ENCODE measurements around the gene TCP1. TPM values are rescaled to one million over a fixed set of nuclear protein-coding genes. Genes with fewer than 3 reads are reported as not detected.

TCP1 gene
- total and polyA plus RNA-seq, 2 experiments from 2014 or later: 130 to 166 TPM

DNA sequence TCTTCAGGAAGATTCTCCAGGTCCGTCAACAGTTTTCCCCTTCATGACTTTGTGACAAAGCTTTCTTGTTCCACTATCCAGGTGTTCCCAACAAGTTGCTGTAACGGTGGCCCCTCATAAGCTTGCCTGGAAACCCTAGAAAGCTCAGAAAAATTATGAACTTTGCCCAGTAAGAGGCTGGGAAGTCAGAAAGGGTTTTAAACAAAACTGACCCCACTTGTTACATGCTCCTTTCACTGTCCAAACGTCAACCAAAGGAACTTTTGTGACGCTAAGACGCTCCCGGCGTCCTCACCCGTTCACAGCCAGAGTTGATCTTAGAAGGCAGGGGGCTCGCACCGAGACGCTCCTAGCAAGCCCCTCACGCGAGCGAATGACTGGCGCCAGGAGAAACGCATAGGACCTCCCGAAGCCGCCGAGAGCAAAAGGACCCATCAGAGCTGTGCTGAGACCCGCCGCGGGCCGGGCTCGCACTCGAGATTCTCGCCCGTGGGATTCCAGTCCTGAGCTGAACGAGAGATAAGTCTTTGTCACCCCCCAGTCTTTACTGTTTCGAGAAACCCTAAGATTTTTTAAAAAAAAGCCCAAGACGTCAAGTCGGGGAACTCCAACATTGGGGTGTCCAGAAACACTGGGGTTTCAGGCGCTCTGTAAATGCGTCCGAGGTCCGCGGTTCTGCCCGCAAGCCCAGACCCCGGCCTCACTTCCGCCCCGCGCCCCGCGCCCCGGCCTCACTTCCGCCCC is 28.1 kb downstream of the TCP1 start:
- H3K4me2 ChIP-seq: peak overlapping the region; percentile 96
- H3K4me1 ChIP-seq (ENCODE audit: insufficient read depth): peaks cover 20% of the 10 kb centered on the region
- H3K4me3 ChIP-seq: peak overlapping the region; percentile 68
- TF ChIP-seq EZH2 (IDR thresholded peaks at IDR 0.05; ENCODE audit: borderline replicate concordance) (no peak), EZH2phosphoT487 (IDR thresholded peaks at IDR 0.05; ENCODE audit: low read depth, severe bottlenecking, unreplicated experiment) (no peak)
- TF ChIP-seq, protein P1, sequence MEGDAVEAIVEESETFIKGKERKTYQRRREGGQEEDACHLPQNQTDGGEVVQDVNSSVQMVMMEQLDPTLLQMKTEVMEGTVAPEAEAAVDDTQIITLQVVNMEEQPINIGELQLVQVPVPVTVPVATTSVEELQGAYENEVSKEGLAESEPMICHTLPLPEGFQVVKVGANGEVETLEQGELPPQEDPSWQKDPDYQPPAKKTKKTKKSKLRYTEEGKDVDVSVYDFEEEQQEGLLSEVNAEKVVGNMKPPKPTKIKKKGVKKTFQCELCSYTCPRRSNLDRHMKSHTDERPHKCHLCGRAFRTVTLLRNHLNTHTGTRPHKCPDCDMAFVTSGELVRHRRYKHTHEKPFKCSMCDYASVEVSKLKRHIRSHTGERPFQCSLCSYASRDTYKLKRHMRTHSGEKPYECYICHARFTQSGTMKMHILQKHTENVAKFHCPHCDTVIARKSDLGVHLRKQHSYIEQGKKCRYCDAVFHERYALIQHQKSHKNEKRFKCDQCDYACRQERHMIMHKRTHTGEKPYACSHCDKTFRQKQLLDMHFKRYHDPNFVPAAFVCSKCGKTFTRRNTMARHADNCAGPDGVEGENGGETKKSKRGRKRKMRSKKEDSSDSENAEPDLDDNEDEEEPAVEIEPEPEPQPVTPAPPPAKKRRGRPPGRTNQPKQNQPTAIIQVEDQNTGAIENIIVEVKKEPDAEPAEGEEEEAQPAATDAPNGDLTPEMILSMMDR (IDR thresholded peaks at IDR 0.05; ENCODE audit: poor library complexity): no peak
- H3K36me3 ChIP-seq (replicated peaks; ENCODE audit: insufficient read depth, low read depth): no peaks in the 10 kb centered on the region
- no peaks in the 10 kb centered on the region for H4K20me1 ChIP-seq (ENCODE audit: insufficient read depth, poor library complexity, severe bottlenecking)
- peak overlapping the region; percentile 92 for H2AFZ ChIP-seq
- peaks cover 41% of the 10 kb centered on the region for H3K79me2 ChIP-seq
- no peaks in the 10 kb centered on the region for H3K9me2 ChIP-seq (replicated peaks; ENCODE audit: insufficient read depth)
- H3K27ac ChIP-seq: peak overlapping the region; percentile 99
- no peaks in the 10 kb centered on the region for H3K9me3 ChIP-seq (ENCODE audit: low read depth)
- WGBS (ENCODE audit: low lambda C conversion rate, missing lambda C conversion rate): 15% methylated on average over 38 of the region's 45 CpGs
- no peaks in the 10 kb centered on the region for H3K27me3 ChIP-seq
- peak; percentile 49 for DNase-seq (ENCODE audit: low spot score)

DNA sequence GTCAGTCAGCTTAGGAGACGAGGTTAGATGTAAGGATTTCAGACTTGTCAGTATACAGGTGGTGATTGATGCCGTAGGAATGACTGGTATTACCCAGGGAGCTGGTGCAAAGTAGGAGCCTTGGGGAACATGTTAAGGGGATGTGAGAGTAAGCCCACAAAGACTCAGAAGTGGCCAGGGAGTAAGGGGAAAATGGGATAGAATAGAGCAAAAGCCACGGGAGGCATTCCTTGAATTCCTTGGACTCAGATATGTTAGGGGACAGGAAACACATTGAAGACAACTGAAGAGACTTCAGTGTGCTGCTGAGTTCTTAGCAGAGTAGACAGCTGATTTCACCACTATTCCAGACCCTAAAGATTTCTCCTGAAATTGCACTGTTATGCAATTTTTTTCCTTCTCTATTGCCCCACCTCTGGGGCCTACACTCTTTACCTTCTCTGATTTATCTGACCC is 28.8 kb downstream of the TCP1 start:
- Histone ChIP-seq H3K79me2 (peaks cover 38% of the 10 kb centered on the region), H2AFZ (peak overlapping the region; percentile 92), H3K4me1 (ENCODE audit: insufficient read depth) (peaks cover 20% of the 10 kb centered on the region), H4K20me1 (ENCODE audit: insufficient read depth, poor library complexity, severe bottlenecking) (no peaks in the 10 kb centered on the region), H3K27ac (peak overlapping the region; percentile 99), H3K4me2 (peak overlapping the region; percentile 96), H3K9me2 (replicated peaks; ENCODE audit: insufficient read depth) (no peaks in the 10 kb centered on the region), H3K4me3 (peak overlapping the region; percentile 68), H3K9me3 (ENCODE audit: low read depth) (no peaks in the 10 kb centered on the region), H3K36me3 (replicated peaks; ENCODE audit: insufficient read depth, low read depth) (no peaks in the 10 kb centered on the region), H3K27me3 (no peaks in the 10 kb centered on the region)
- TF ChIP-seq EZH2 (IDR thresholded peaks at IDR 0.05; ENCODE audit: borderline replicate concordance) (no peak), EZH2phosphoT487 (IDR thresholded peaks at IDR 0.05; ENCODE audit: low read depth, severe bottlenecking, unreplicated experiment) (no peak)
- TF ChIP-seq, protein P1 (IDR thresholded peaks at IDR 0.05; ENCODE audit: poor library complexity): no peak
- 40% methylated on average over 3 of the region's 3 CpGs for WGBS (ENCODE audit: low lambda C conversion rate, missing lambda C conversion rate)
- DNase-seq (ENCODE audit: low spot score): peak; percentile 16

DNA sequence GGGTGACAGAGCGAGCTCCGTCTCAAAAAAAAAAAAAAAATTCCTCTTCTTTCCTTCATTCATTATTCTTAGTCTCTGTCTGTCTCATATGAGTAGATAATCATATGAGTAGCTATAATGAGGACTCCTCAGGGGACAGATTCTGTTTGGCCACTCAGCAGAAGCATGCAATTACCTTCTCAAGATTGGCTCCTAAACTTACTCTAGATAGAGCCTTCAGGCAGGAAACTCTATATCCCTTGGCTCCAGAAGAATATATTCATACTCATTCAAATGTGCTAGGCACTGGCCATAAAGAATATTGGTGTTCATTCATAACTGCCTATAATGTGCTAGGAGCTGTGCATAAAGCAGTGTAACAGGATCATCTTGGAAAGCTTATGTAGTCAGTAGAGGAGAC is 29.8 kb downstream of the TCP1 start:
- Histone ChIP-seq H3K79me2 (peaks cover 31% of the 10 kb centered on the region), H3K36me3 (replicated peaks; ENCODE audit: insufficient read depth, low read depth) (no peaks in the 10 kb centered on the region), H3K4me1 (ENCODE audit: insufficient read depth) (peaks cover 20% of the 10 kb centered on the region), H2AFZ (no peak overlapping the region), H4K20me1 (ENCODE audit: insufficient read depth, poor library complexity, severe bottlenecking) (no peaks in the 10 kb centered on the region), H3K4me3 (no peak overlapping the region), H3K9me3 (ENCODE audit: low read depth) (no peaks in the 10 kb centered on the region), H3K27me3 (no peaks in the 10 kb centered on the region), H3K9me2 (replicated peaks; ENCODE audit: insufficient read depth) (no peaks in the 10 kb centered on the region), H3K27ac (peak overlapping the region; percentile 19), H3K4me2 (no peak overlapping the region)
- DNase-seq (ENCODE audit: low spot score): no peak
- TF ChIP-seq EZH2 (IDR thresholded peaks at IDR 0.05; ENCODE audit: borderline replicate concordance): no peak
- TF ChIP-seq, protein P1 (IDR thresholded peaks at IDR 0.05; ENCODE audit: poor library complexity): no peak
- no peak for TF ChIP-seq EZH2phosphoT487 (IDR thresholded peaks at IDR 0.05; ENCODE audit: low read depth, severe bottlenecking, unreplicated experiment)
- WGBS (ENCODE audit: low lambda C conversion rate, missing lambda C conversion rate): 61% methylated on average over 2 of the region's 2 CpGs

All from hepatocyte (in vitro differentiated cells).